Naive thymus-derived CD4-positive, alpha-beta T cell (primary cell): ENCODE measurements around the gene MTFR1L. TPM values are rescaled to one million over a fixed set of nuclear protein-coding genes. Genes with fewer than 3 reads are reported as not detected.
A peak's percentile ranks its signal among the peaks of the same experiment; 100 is the strongest.

Experiments used
- ATAC-seq: fragments of 150-1000 bp; cut with Tn5 transposase; 2 replicates; pipeline ENCODE4 v1.10.0; 2021; ENCODE audit warnings: mild to moderate bottlenecking, moderate library complexity
- CTCF ChIA-PET: fragments of 350-600 bp; sonication (Branson Sonifier 250); formaldehyde crosslinking; loops from one replicate; lab custom pipeline; 2021; ENCODE audit warnings: antibody characterized with exemption; lab: Charles Lee
- POLR2A ChIA-PET: fragments of 350-600 bp; sonication (Branson Sonifier 250); formaldehyde crosslinking; loops from one replicate; lab custom pipeline; 2021; ENCODE audit warnings: antibody characterized with exemption, inconsistent platforms; lab: Charles Lee
- DNase-seq, 9 donors: peaks; one replicate each; pipeline versions ENCODE4 v3.0.0 to v3.0.0-alpha.2; 2020 to 2022; ENCODE audit warnings: mixed read lengths in 1 of 9
- H3K27ac ChIP-seq: one replicate; pipeline ENCODE4 v1.7.0; 2013; ENCODE audit warnings: mild to moderate bottlenecking, low read depth, low read length, moderate library complexity
- H3K27me3 ChIP-seq, 2 donors: one replicate each; pipeline ENCODE4 v1.7.0; 2013; ENCODE audit warnings: low read length in 2 of 2, mild to moderate bottlenecking in 2 of 2, moderate library complexity in 2 of 2; ENCODE audit not compliant: control insufficient read depth in 2 of 2, insufficient read depth in 2 of 2
- H3K36me3 ChIP-seq, 3 experiments: 1 replicate in 2 of 3; 2 replicates in 1 of 3; pipeline ENCODE4 v1.7.0; 2013; ENCODE audit warnings: low read length in 3 of 3, mild to moderate bottlenecking in 3 of 3, moderate library complexity in 1 of 3; ENCODE audit not compliant: insufficient read depth in 3 of 3, control insufficient read depth in 2 of 3
- H3K4me1 ChIP-seq, 2 donors: one replicate each; pipeline ENCODE4 v1.7.0; 2013; ENCODE audit warnings: low read length in 2 of 2, mild to moderate bottlenecking in 2 of 2, moderate library complexity in 1 of 2; ENCODE audit not compliant: control insufficient read depth in 2 of 2, insufficient read depth in 2 of 2
- H3K4me3 ChIP-seq: 2 replicates; pipeline ENCODE4 v1.7.0; 2013; ENCODE audit warnings: mild to moderate bottlenecking, low read length
- H3K9me3 ChIP-seq, 3 experiments: 1 replicate in 2 of 3; 2 replicates in 1 of 3; pipeline ENCODE4 v1.7.0; 2013; ENCODE audit warnings: low read length in 3 of 3; ENCODE audit not compliant: control insufficient read depth in 2 of 3
- H3K27ac Mint-ChIP-seq, 9 donors: one replicate each; pipeline ENCODE4 v1.8.0; 2020 to 2022; ENCODE audit warnings: mixed read lengths in 9 of 9, mild to moderate bottlenecking in 8 of 9, moderate library complexity in 5 of 9, inconsistent platforms in 2 of 9
- H3K27me3 Mint-ChIP-seq, 5 donors: one replicate each; pipeline ENCODE4 v1.8.0; 2021 to 2022; ENCODE audit warnings: mixed read lengths in 5 of 5, mild to moderate bottlenecking in 1 of 5
- H3K36me3 Mint-ChIP-seq, 5 donors: one replicate each; pipeline ENCODE4 v1.8.0; 2020 to 2022; ENCODE audit warnings: mixed read lengths in 5 of 5, mild to moderate bottlenecking in 3 of 5, inconsistent platforms in 1 of 5
- H3K4me1 Mint-ChIP-seq, 7 donors: one replicate each; pipeline ENCODE4 v1.8.0; 2020 to 2022; ENCODE audit warnings: mixed read lengths in 7 of 7, mild to moderate bottlenecking in 3 of 7, inconsistent platforms in 1 of 7
- H3K4me3 Mint-ChIP-seq, 10 donors: one replicate each; pipeline ENCODE4 v1.8.0; 2020 to 2022; ENCODE audit warnings: mild to moderate bottlenecking in 10 of 10, mixed read lengths in 10 of 10, moderate library complexity in 6 of 10, inconsistent platforms in 2 of 10
- H3K9me3 Mint-ChIP-seq, 11 donors: one replicate each; pipeline ENCODE4 v1.8.0; 2020 to 2022; ENCODE audit warnings: mixed read lengths in 11 of 11, mild to moderate bottlenecking in 4 of 11, inconsistent platforms in 1 of 11, moderate library complexity in 1 of 11
- intact Hi-C, 2 donors: fragments of 100-400 bp; cut with micrococcal nuclease; formaldehyde crosslinking; loops; one replicate each; pipeline ENCODE4 v1.15.1; 2023
- polyA plus RNA-seq, 2 donors: library from polyadenylated mRNA; unstranded; fragments of 300-500 nt; fragmentation: Illumina TruSeq; gene quantifications; one replicate each; pipeline ENCODE4 v1.2.3, GENCODE V29; 2021
- total RNA-seq, 6 experiments: library from RNA in 5 of 6; stranded (reverse) in 5 of 6; gene quantifications; 1 replicate in 5 of 6; 2 replicates in 1 of 6; pipeline ENCODE4 v1.2.3 and lab custom pipeline; 2021 to 2026

Gene MTFR1L
- total and polyA plus RNA-seq, 7 experiments from 2014 or later, result 39.6 to 60.2 (median 42.4) TPM

DNA sequence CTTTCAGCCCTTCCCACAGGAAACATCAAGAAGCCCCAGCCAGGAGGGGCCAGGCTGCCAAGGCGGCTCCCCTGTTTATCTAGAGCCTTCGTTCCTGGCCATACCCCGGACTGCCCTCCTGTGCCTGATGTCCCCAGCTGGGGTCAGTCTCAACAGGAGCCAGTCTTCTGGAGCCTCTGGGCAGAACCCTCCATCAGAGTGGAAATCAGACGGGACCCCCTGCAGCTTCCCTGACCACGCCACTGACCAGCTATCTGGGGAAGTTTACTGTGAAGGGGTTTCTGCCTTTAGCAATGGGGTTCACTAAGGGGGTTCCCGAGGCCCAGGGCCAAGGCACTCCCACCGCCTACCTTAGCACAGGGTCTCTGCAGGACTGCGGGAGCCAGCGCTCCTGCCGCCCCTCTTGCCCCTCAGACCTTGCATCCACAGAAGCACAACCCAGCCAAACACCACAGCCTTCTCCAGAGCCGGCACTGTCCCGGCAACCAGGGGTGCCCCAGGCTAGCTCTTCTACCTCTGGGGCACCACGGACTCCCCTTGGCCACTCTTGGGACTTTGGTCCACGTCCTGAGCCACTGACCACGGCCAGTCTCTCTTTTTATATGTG, 3.5 kb upstream of the MTFR1L start:
- Mint-ChIP-seq H3K27ac (peak overlapping the region in 4 of 9 donors; percentile 46 to 93 (median 90)), H3K27me3 (no peaks in the 10 kb centered on the region), H3K9me3 (peaks cover 0 to 10% (median 0%) of the 10 kb centered on the region in 11 donors), H3K4me3 (peak overlapping the region in 1 of 10 donors; percentile 45), H3K36me3 (peaks cover 0 to 11% (median 5%) of the 10 kb centered on the region in 5 donors), H3K4me1 (peaks cover 18 to 45% (median 30%) of the 10 kb centered on the region in 7 donors)
- DNase-seq (no peak), ATAC-seq (no peak)
- ChIA-PET CTCF (interaction anchor here (0.7 kb wide), 1 partner anchor 208 kb away, joined by 3 read pairs; no protein-coding TSS in a partner anchor), POLR2A (no interaction called here)
- Histone ChIP-seq H3K27ac (no peak overlapping the region), H3K4me1 (peaks cover 10 to 18% of the 10 kb centered on the region in 2 donors), H3K27me3 (no peaks in the 10 kb centered on the region), H3K9me3 (no peaks in the 10 kb centered on the region), H3K36me3 (peaks cover 0 to 43% (median 0%) of the 10 kb centered on the region in 3 experiments), H3K4me3 (no peak overlapping the region)
- intact Hi-C loops, result loop anchor here in 1 of 2 donors (10.0 kb wide), 1 partner anchor 571 kb away; the partner anchor contains the start of gene RSRP1

DNA sequence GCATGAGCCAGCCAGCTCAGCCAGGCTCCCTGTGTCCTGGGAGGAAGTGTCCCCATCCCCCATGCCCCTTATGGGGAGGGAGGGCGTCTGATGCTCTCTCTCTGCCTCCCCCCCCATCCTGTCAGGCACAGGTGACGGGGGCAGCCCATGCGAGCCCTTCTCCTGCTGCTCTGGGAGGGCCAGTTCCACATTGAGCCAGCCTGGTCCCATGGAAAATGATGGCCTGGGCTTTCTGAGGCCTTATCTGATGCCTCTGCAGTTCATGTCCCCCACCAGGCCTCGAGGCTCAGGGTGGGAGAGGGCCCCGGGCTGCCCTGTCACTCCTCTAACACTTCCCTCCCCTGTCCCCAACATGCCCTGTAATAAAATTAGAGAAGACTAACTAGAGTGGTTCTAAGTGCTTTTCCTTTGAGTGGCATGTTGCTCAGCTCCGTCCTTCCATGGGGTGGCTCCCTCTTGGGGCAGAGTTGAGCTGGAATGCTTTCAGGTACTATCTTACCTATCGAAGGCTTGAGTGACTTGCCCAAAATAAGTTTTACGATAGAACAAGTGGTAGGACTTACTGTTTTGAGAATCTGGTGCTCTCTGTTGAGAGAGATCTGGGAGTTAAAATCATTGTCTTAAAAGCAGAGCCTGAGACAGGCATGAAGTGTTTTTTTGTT, 1.8 kb upstream of the MTFR1L start:
- Mint-ChIP-seq H3K9me3 (peaks cover 0 to 12% (median 0%) of the 10 kb centered on the region in 11 donors), H3K4me3 (peak overlapping the region; percentile 81 to 100 (median 96)), H3K27me3 (no peaks in the 10 kb centered on the region), H3K27ac (peak overlapping the region; percentile 34 to 99 (median 93)), H3K36me3 (peaks cover 0 to 8% (median 3%) of the 10 kb centered on the region in 5 donors), H3K4me1 (peaks cover 29 to 53% (median 42%) of the 10 kb centered on the region in 7 donors)
- Histone ChIP-seq H3K27ac (peak overlapping the region; percentile 26), H3K4me3 (no peak overlapping the region), H3K27me3 (no peaks in the 10 kb centered on the region), H3K36me3 (peaks cover 0 to 38% (median 0%) of the 10 kb centered on the region in 3 experiments), H3K9me3 (no peaks in the 10 kb centered on the region), H3K4me1 (peaks cover 19 to 28% of the 10 kb centered on the region in 2 donors)
- no peak for DNase-seq
- no peak for ATAC-seq
- intact Hi-C loops, result loop anchor here in 1 of 2 donors (10.0 kb wide), 1 partner anchor 573 kb away; the partner anchor contains the start of gene RSRP1
- POLR2A ChIA-PET, result interaction anchor here (0.8 to 3.2 kb wide), 6 partner anchors 15 to 269 kb away, joined by 3 to 25 read pairs (median 10); no protein-coding TSS in a partner anchor
- CTCF ChIA-PET, result interaction anchor here (0.6 to 1.1 kb wide), 3 partner anchors 8 to 399 kb away, joined by 3 to 7 read pairs (median 3); no protein-coding TSS in a partner anchor

DNA sequence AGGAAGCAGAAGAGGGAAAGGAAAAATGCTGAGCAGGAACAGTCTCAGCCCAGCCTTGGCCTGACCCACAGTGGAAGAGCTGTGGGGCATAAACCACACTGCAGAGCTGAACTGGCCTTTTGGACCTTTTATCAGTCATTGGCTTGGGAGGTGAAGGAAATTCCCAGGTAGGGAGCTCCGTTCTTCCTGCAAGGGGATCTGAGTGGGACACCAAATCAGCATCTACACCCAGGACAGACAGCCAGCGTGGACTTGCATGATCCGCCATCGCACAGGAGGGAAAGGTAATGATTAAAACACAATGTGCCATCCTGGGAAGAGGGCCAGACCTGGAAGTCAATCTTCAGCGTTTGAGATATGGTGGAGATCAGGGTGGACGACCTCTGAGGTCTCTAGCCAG, 1.2 kb upstream of the MTFR1L start:
- Mint-ChIP-seq H3K4me3 (peak overlapping the region; percentile 88 to 100 (median 96)), H3K9me3 (peaks cover 0 to 12% (median 0%) of the 10 kb centered on the region in 11 donors), H3K27ac (peak overlapping the region; percentile 89 to 99 (median 95)), H3K27me3 (no peaks in the 10 kb centered on the region), H3K4me1 (peaks cover 30 to 59% (median 46%) of the 10 kb centered on the region in 7 donors), H3K36me3 (peaks cover 0 to 5% (median 0%) of the 10 kb centered on the region in 5 donors)
- Histone ChIP-seq H3K27ac (peak overlapping the region; percentile 26), H3K9me3 (no peaks in the 10 kb centered on the region), H3K36me3 (peaks cover 0 to 32% (median 0%) of the 10 kb centered on the region in 3 experiments), H3K4me1 (peaks cover 19 to 28% of the 10 kb centered on the region in 2 donors), H3K27me3 (no peaks in the 10 kb centered on the region), H3K4me3 (no peak overlapping the region)
- ATAC-seq, result no peak
- DNase-seq, result no peak
- POLR2A ChIA-PET, result interaction anchor here (0.6 to 3.8 kb wide), 15 partner anchors 8 to 586 kb away, joined by 3 to 32 read pairs (median 9); partner anchors contain the start of genes PAFAH2 and SYF2
- CTCF ChIA-PET, result interaction anchor here (0.6 to 3.8 kb wide), 3 partner anchors 8 to 316 kb away, joined by 3 to 11 read pairs (median 3); no protein-coding TSS in a partner anchor
- intact Hi-C loops, result loop anchor here in 1 of 2 donors (10.0 kb wide), 1 partner anchor 574 kb away; the partner anchor contains the start of gene RSRP1

GRCh38 chr1:25820247-25821111, 725 bp downstream of the MTFR1L start:
- H3K27ac Mint-ChIP-seq, result peak overlapping the region; percentile 92 to 99 (median 96)
- peak; percentile 45 to 84 (median 78) for DNase-seq
- H3K4me3 Mint-ChIP-seq, result peak overlapping the region; percentile 91 to 100 (median 96)
- Histone ChIP-seq H3K9me3 (no peaks in the 10 kb centered on the region), H3K4me1 (peaks cover 19 to 28% of the 10 kb centered on the region in 2 donors), H3K27ac (peak overlapping the region; percentile 91), H3K4me3 (peak overlapping the region; percentile 97), H3K27me3 (no peaks in the 10 kb centered on the region), H3K36me3 (peaks cover 0 to 13% (median 0%) of the 10 kb centered on the region in 3 experiments)
- peaks cover 0 to 12% (median 0%) of the 10 kb centered on the region in 11 donors for H3K9me3 Mint-ChIP-seq
- ChIA-PET CTCF (interaction anchor here (0.6 to 3.8 kb wide), 7 partner anchors 10 to 209 kb away, joined by 3 to 11 read pairs (median 3); partner anchors contain the start of gene PAFAH2), POLR2A (interaction anchor here (0.6 to 3.8 kb wide), 45 partner anchors 10 to 834 kb away, joined by 3 to 32 read pairs (median 4); partner anchors contain the start of genes AUNIP, MACO1, PAFAH2 and PAQR7)
- intact Hi-C loops, result loop anchor here (1.0 to 2.0 kb wide), 9 partner anchors 12 to 1101 kb away; partner anchors contain the start of genes AUNIP (in 2 of the 2), PAFAH2 (in 2 of the 2), STMN1 (in 2 of the 2) and NUDC (in 1 of the 2)
- ATAC-seq, result peak; percentile 76
- H3K36me3 Mint-ChIP-seq, result peaks cover 0 to 5% (median 0%) of the 10 kb centered on the region in 5 donors
- peaks cover 30 to 61% (median 46%) of the 10 kb centered on the region in 7 donors for H3K4me1 Mint-ChIP-seq
- H3K27me3 Mint-ChIP-seq, result no peaks in the 10 kb centered on the region

GRCh38 chr1:25821112-25821476, 1.3 kb downstream of the MTFR1L start:
- ATAC-seq (no peak), DNase-seq (no peak)
- Mint-ChIP-seq H3K9me3 (peaks cover 0 to 12% (median 0%) of the 10 kb centered on the region in 11 donors), H3K4me1 (peaks cover 30 to 61% (median 46%) of the 10 kb centered on the region in 7 donors), H3K4me3 (peak overlapping the region; percentile 89 to 96 (median 93)), H3K27ac (peak overlapping the region; percentile 92 to 98 (median 94)), H3K27me3 (no peaks in the 10 kb centered on the region), H3K36me3 (peaks cover 0 to 6% (median 1%) of the 10 kb centered on the region in 5 donors)
- H3K9me3 ChIP-seq, result no peaks in the 10 kb centered on the region
- H3K4me1 ChIP-seq, result peaks cover 19 to 28% of the 10 kb centered on the region in 2 donors
- peak overlapping the region; percentile 97 for H3K4me3 ChIP-seq
- intact Hi-C loops, result loop anchor here in 1 of 2 donors (2.0 kb wide), 3 partner anchors 46 to 574 kb away; partner anchors contain the start of gene RSRP1
- H3K27ac ChIP-seq, result peak overlapping the region; percentile 91
- POLR2A ChIA-PET, result interaction anchor here (0.6 to 3.8 kb wide), 17 partner anchors 10 to 589 kb away, joined by 3 to 32 read pairs (median 5); partner anchors contain the start of genes PAFAH2 and SYF2
- CTCF ChIA-PET, result interaction anchor here (1.0 to 3.8 kb wide), 4 partner anchors 11 to 212 kb away, joined by 3 to 11 read pairs (median 4); partner anchors contain the start of gene PAFAH2
- peaks cover 0 to 11% (median under 1%) of the 10 kb centered on the region in 3 experiments for H3K36me3 ChIP-seq
- H3K27me3 ChIP-seq, result no peaks in the 10 kb centered on the region
